Upper lobe of left lung (tissue), 4 donors: Measurements from ENCODE around the gene SMIM14.

ENCODE experiments used
- EP300 ChIP-seq, 4 donors: sonication (generic); formaldehyde crosslinking; IDR thresholded peaks; one replicate each; pipeline ENCODE4 v1.5.1; 2017; ENCODE audit warnings: antibody characterized with exemption in 4 of 4, control low read depth in 2 of 4
- POLR2AphosphoS5 ChIP-seq, 2 donors: sonication (generic); formaldehyde crosslinking; IDR thresholded peaks; one replicate each; pipeline ENCODE4 v1.5.1; 2017; ENCODE audit warnings: antibody characterized with exemption in 2 of 2
- TF ChIP-seq, protein P1 (sequence below), 6 experiments: fragments of 450-650 bp in 4 of 6; fragments of 200-600 bp in 2 of 6; sonication (generic) in 2 of 6; IDR thresholded peaks; one replicate each; pipeline ENCODE4 v1.5.1; 2016 to 2019; ENCODE audit warnings: antibody characterized with exemption in 6 of 6

DNA sequence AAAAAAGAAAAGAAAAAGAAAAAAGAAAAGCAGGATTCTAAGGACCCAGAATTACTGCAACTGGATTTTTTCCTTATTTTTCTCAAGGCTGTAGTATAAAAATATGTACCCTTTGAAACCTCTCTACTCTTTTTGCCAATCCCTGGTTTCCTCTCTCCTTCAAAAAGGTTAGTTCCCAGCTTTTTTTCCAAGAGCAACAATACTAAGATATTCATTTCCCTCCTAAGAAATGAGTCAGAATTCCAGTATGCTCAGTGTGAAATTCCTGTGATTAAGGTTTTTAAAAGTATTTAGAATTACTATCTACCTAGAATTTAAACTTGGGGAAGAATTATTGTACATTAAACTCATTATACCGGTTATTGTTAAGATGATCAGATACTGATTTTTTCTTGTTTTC lies 22.0 kb downstream of the SMIM14 start:
- TF ChIP-seq, protein P1, sequence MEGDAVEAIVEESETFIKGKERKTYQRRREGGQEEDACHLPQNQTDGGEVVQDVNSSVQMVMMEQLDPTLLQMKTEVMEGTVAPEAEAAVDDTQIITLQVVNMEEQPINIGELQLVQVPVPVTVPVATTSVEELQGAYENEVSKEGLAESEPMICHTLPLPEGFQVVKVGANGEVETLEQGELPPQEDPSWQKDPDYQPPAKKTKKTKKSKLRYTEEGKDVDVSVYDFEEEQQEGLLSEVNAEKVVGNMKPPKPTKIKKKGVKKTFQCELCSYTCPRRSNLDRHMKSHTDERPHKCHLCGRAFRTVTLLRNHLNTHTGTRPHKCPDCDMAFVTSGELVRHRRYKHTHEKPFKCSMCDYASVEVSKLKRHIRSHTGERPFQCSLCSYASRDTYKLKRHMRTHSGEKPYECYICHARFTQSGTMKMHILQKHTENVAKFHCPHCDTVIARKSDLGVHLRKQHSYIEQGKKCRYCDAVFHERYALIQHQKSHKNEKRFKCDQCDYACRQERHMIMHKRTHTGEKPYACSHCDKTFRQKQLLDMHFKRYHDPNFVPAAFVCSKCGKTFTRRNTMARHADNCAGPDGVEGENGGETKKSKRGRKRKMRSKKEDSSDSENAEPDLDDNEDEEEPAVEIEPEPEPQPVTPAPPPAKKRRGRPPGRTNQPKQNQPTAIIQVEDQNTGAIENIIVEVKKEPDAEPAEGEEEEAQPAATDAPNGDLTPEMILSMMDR (IDR thresholded peaks at IDR 0.05), result no peak
- TF ChIP-seq EP300 (IDR thresholded peaks at IDR 0.05), result no peak
- no peak for TF ChIP-seq POLR2AphosphoS5 (IDR thresholded peaks at IDR 0.05)
